Stimulated activated CD4-positive, alpha-beta T cell treated with anti-CD3 and anti-CD28 coated beads, Interleukin-12 subunit alpha, Interleukin-12 subunit beta, amount 100 ng/mL, for 48 hours (primary cell): Measurements from ENCODE around the gene NELL2.
"Not testable (repeated sequence)": the region's sequence is repeated elsewhere in the genome, so short reads cannot be mapped to it uniquely, and the experiment has no call there.

Experiments
- DNase-seq, 3 donors: peaks; one replicate each; pipeline ENCODE4 v3.0.0-alpha.2; 2020; ENCODE audit warnings: low read depth in 2 of 3, low spot score in 1 of 3

NELL2 gene

DNA sequence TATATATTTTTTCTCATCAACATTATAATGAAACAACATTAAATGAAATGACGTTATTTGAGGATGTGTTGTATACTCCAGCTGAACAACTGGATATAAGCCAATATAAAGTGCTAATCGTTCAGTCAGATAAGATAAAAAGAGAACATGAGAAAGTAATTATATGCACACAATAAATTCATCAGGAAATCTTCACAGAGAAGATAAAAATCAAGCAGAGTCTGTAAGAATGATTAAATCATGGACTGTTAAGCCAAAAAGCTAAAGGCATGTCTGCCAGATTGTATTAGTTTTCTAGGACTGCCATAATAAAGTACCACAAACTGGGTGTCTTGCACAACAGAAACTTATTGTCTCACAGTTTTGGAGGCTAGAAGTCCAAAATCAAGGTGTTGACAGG lies 178.6 kb downstream of the NELL2 start:
- no peak for DNase-seq

DNA sequence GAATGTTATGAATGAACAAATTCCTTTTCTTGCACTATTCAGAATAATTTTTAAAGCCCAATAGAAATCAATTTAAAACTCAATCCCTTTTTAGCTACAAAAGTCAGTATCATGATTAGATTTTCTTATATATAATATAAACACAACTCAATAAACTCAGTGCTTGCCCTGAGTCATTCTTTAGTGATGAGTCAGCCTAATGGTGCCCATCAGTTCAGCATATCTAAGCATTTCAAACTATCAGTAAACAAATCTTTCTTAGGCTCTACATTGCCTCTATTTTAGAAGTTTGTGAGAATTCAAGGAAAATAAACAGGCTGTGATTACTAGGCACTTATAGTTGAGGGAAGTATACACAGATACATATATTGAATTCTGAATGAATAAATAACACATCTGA lies 179.6 kb downstream of the NELL2 start:
- no peak for DNase-seq

DNA sequence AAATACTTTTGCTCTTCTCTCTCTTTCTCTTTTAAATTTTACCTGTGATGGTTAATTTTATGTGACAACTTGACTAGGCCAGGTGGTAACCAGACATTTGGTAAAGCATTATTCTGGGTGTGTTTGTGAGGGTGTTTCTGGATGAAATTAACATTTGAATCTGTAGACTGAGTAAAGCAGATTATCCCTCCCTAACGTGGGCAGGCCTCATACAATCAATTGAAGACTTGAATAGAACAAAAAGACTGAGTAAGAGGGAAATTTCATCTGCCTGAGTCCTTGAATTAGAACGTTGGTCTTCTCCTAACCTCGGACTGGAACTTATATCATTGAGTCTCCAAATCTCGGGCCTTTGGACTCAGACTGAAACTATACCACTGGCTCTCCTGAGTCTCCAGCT lies 182.1 kb downstream of the NELL2 start:
- DNase-seq = no peak

DNA sequence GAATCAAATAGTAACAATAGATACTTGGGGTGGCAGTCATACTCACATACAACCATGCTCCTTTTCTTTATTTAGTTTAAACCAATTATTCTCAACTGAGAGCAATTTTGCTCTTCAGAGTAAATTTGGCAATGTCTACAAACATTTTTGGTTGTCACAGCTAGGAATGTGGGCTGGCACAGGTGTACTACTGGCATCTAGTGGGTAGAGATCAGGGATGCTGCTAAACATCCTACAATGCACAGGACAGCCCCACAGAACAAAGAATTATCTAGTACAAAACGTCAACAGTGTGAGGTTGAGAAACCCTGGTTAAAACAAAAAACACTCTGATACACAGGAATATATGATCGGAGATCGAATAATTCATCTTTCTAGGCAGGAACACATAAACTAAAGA lies 186.5 kb downstream of the NELL2 start:
- no peak for DNase-seq

DNA sequence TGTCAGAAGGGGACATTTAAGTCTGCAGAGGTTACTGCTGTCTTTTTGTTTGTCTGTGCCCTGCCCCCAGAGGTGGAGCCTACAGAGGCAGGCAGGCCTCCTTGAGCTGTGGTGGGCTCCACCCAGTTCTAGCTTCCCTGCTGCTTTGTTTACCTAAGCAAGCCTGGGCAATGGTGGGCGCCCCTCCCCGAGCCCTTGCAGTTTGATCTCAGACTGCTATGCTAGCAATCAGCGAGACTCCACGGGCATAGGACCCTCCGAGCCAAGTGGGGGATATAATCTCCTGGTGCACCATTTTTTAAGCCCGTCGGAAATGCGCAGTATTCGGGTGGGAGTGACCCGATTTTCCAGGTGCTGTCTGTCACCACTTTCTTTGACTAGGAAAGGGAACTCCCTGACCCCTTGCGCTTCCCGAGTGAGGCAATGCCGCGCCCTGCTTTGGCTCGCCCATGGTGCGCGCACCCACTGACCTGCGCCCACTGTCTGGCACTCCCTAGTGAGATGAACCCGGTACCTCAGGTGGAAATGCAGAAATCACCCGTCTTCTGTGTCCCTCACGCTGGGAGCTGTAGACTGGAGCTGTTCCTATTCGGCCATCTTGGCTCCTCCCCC lies 189.2 kb downstream of the NELL2 start:
- not testable (repeated sequence) for DNase-seq

DNA sequence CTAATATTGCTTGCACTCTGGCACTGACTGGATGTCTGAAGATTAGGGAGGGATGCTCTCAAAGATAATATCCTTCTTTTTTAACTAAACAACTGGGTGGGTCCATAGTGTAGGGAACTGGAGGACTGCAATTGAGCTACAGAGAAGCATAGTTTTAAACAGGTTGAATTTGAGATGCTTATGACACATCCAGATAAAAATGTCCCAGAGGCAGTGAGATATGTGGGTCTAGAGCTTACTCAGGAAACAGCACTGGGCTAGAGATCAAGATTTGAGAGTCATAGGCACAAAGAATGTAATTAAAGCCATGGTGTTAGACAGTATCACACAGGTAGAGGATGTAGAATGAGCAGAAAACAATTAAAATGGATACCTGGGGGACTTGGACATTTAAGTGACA lies 198.4 kb downstream of the NELL2 start:
- no peak for DNase-seq

DNA sequence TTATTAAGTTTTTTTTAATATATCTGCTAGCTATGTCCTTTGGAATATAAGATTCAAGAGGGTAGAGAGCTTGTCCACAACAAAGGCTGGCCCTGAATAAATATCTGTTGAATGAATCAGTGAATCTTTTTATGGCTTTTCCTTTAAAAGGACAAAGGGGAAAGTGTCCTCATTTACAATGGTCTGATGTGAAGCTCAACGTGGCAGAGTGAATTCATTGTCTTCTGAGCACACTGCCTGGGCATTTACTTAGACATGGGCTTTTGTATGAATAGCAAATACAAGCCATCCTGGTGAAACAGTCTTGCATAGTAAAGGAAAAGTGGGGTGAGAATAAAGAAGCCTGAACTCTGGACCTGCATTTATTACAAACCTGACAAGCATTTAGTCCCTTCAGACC lies 201.2 kb downstream of the NELL2 start:
- no peak for DNase-seq

DNA sequence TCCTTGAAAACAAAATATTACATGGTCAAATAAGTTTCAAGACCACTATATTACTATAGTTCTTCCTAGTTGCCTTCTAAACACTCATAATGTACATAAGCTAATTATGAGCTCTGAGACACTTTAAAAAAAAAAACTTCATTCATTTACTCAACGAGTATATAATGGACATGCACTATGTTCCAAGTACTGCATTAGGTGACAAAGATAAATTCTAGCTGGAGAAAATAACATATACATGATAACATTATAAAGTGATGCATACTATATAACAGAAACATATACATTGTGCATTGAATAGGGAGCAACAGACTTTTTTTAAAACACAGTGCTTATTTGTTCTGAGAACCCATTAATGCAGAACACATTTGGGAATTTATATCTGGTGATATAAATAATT lies 202.3 kb downstream of the NELL2 start:
- DNase-seq = no peak

DNA sequence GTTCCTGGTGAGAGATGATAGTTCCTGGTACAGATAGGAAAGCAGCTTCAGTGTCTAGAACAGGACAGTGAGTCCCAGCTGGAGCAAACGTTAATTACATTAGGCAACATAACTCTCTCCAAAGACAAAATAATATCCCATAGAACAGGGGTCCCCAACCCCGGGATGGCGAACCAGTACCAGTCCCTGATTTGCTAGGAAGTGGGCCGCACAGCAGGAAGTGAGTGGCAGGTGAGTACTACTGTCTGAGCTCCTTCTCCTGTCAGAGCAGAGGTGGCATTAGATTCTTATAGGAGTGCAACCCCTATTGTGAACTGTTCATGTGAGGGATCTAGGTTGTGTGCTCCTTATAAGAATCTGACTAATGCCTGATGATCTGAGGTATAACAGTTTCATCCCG lies 204.1 kb downstream of the NELL2 start:
- no peak for DNase-seq

DNA sequence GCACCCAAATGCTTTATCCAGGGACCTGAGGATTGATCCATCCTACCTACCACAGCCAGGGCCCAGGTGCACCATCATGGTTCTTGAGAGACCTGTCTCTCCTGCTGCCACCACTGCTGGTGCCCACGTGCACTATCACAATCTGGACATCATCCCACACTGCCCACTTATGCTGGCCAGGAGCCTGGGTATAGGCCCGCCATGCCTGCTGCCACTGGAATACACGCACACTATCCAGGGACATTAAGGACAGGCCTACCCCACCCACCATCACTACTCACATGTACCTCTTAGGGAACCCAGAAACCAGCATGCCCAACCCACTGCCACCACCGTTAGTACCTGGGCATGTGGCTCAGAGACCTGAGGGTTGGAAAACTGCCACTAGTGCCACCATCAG lies 207.7 kb downstream of the NELL2 start:
- no peak for DNase-seq

DNA sequence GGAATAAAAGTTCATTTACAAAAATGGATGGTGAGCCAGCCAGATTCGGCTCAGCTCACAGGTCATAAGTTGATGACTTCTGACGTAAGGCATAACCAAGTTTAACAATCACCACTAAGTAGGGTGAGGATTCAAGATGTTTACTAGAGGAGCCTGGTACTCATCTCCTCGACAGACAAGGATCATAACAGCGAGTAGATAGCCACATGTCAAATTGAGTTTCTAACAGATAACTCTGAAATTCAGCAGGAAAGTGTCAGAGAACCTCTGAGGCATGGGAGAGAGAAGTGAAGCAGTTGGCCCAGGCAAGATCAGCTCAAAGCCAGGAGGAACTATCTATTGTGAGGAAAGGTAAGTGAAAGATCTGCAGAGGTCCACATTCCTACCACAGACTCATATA lies 208.7 kb downstream of the NELL2 start:
- DNase-seq = no peak

DNA sequence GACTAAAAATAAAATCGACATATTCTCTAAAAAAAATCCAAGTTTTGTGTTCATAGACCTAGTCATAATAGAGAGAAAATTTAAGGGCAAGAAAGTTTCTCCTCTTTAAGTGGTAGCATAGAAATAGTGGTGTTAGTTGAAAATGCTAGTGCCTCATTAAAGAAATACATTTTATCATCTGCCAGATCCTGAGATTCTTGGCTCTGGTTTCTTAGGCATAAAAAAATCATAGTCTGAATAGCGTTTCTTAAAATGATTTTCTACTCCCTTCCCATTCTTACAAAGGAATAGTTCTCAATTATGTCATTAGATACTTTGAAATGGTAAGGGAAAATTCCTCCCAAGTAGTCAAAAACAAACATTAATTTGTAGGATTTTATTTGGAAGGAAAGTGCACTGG lies 212.8 kb downstream of the NELL2 start:
- DNase-seq = no peak

DNA sequence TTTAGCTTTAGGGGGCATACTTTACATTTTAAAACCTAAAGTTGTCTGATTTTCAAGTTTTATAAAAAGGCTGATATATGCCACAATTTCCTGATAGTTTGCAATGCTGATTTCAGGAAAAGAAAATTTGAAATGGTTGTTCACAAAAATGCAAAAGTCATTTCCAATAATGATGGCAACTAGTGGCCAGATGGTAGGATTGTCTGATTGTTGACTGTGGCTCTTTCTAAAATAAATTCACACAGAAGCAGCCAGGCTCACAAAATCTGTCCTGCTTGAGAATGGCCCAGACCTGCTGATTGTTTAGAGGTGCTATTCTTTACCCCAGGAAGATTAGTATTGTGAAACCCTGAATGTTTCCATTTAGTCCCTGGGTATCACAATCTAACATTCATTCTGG lies 220.3 kb downstream of the NELL2 start:
- no peak for DNase-seq

DNA sequence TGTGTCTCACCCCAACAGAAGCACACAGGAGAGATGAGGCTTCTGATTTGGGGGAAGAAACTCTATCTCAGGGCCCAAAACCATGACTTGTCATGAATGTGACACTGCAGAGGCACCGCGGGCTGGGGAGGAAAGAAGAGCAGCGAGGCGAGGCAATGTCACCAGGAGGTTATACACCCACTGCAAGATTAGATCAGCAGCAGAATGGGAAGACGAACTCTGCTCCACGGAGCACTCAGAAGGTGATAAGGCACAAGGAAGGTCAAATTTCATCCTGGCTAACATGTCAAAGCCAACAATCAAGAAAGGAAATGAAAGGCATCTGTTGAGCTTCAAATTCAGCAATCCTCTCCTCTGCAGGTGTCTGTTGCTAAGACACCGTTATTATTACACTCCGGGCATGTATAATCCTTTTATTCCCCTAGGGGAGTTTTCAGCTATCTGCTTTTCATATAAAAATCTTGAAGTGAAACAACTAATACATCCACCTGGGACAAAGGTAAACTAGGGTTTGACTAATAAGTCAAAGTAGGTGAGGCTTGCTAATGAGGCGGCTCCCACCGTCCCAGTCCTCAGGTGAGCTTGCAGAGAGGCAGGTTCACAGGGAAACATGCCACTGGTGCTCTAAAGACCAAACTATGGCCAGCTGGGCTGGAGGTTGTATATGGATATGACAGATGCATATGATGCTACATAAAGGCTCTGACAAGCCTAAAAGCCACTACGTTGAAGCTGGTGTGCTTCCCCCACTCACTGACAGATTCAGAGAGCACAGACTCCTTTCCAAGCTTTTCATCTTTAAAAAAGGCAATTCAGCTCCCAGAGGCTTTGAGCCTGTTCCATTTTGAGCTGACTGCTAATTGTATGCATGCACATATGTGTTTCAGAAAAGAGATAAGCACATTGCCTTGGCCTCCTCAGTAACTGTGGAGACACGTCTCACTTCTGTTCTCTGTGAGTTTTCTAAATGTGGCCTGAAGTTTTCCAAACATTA lies 221.2 kb downstream of the NELL2 start:
- no peak for DNase-seq

DNA sequence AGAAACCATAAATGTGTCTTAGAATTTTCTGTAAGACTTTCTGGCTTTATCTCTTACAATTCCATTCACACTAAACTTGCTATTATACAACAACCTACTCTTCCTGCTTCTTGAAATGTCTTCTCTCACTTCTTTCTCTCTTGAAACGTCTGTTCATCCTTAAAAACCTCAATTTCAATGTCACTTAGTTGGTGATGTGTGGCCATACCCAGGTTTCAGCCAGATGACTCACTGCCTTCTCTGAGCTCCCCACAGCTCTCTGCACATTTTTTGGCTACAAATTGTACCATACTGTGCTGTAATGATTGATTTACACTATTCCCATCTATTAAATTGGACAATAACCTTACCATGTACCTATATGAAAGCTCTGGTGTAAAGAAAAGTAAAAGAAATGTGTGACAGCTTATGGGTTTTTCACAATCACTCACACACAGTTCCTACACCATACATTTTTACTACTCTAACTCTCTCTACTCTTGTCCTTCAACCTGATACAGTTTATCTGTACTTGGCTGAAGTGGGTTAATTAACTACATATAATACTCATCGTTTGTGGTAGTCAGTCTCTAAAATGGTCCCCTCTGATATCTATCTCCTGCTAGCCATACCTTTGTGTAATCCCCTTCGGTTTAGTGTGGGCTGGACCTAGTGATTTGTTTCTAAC lies 222.1 kb downstream of the NELL2 start:
- DNase-seq = no peak

DNA sequence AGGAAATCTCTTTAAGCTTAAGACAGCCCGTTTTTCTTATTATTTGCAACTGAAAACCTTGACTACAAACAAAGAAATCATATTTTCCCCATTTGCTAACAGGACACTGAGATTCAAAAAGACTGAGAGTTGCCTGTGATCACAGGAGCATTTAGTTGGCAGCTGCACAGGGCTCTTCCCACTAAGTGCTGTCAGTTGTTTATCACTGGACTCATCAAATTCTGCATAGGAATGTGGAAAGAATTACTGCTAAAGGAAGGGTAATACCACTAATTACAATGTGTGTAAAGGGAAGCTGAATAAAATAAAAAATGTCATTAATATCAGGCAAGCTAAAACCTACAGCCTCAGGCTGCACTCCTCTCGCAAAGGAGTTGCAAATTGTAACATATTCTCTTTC lies 226.4 kb downstream of the NELL2 start:
- DNase-seq = no peak

DNA sequence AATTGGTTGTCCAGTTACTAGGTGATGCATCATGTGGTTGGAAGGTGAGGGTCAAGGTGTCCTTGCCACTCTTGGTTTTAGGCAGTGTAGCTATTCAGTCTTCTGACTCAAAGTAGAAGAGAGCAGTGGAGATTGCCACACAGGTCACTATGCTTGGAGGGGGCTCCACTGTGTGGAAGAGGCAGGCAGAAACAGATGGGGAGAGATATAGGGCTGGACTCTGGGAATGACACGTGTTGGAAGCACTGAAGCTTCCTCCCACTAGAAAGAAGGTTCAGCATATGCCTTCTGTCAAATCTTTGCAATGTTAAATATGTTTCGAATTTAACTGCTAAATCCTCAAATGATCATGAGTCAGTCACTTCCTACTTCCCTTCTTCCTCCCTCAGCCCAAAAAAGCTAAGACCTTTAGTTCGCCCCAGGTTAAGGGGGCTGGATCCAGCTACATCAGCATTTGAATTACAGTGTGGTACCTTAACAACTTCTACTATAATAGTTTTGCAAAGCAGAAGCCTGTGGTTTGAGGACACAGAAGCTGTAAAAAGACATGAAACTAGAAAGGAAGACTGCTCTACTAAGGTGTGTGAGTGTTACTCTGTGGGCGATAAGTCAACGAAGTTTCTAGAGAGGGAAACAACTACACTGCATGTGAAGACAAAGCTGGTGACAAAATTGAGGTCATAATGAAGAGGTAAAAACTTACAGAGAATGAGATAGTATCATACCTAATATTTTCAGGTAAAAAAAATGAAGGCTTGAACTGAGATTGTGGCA lies 228.0 kb downstream of the NELL2 start:
- no peak for DNase-seq

DNA sequence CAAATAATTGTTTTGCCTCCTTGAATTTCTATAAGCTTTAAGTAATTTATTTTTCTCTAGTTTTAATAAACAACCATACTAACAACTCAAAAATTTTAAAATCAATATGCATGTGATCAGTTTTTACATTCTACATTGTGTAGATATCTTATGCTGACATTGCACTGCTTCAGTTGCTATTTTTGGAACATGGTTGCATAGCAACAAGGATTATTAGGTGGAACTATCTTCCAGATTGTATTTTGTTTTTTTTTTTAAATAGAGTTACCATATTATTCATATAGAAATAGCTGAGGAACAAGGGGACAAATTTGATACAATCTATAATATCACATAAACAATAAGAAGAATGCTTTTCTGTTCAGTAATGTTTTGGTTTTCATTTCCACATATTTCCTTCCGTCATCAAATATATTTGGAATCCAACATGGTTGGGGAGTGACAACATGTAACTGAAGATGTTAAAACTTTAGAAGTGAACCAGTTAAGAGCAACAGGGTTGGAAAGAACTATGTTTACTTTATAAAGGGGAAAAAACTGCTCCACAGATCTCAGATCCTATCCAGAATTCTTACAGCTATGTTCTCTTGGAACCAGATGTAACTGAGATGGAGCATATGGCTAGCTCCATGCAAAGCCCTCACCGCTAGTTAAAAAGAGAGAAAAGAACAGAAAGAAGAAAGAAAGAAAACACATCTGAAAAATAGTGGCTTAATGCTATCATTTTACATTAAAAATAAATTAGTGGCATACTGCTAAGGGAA lies 235.5 kb downstream of the NELL2 start:
- DNase-seq = no peak

DNA sequence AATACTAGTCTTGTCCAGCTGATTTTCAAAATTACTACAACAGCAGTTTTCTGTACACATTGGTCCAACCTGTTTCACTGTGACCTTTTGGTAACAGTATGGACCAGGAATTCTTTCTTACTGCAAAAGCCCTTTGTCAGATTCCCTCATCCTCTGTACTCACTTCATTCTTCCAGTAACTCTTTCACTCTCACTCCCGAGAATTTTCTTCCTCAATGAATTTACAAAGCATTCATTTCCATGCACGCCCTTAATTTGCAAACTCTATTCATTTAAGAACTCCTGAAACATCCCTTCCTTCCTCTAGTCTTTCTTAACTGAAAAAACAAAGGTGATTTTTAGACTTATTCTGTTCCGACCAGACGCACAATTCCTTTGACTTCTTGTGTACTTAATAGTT lies 238.2 kb downstream of the NELL2 start:
- DNase-seq = no peak

DNA sequence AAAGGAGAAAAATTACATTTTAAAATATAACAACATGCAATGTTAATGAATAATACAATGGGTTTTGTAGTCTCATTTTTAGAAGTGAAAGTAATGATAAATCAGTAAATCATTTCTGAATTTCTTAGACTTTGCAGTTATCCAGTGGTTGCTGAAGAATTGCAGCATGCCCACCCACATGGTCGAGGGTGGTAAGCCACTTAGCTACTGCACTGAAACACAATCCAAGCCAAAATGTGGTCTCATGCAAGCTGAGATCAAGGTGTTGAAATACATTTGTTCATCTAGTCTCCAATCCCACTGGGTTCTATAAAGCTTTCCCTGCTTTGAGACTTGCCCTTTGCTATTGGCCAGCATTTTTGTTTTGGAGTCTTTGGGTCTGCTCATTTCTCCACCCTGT lies 247.9 kb downstream of the NELL2 start:
- DNase-seq = no peak
